GM12878 (cell line): ENCODE results near the gene TRIM71. TPM values are rescaled to one million over a fixed set of nuclear protein-coding genes. Genes with fewer than 3 reads are reported as not detected.
A peak's percentile ranks its signal among the peaks of the same experiment; 100 is the strongest.

Experiments used
- ATAC-seq: fragments of 200-7000 bp; cut with Tn5 transposase; 3 replicates; pipeline ENCODE4 v1.9.1; 2020; ENCODE audit warnings: mild to moderate bottlenecking, moderate library complexity
- BruUV-seq: library from RNA; stranded (reverse); fragments of 400-500 nt; replicated peaks from 2 replicates; lab custom pipeline; 2021; lab: Mats Ljungman, UMichigan
- CTCF ChIA-PET: fragments of 300-600 bp; sonication (Branson Sonifier 250); formaldehyde crosslinking; extraction: SDS; loops from one replicate; lab custom pipeline; 2021; ENCODE audit warnings: inconsistent platforms; lab: Yijun Ruan, JAX
- POLR2A ChIA-PET: fragments of 350-600 bp; formaldehyde crosslinking; extraction: SDS; loops from one replicate; lab custom pipeline; 2021; ENCODE audit warnings: inconsistent platforms; lab: Charles Lee
- RAD21 ChIA-PET: fragments of 300-600 bp; sonication (Branson Sonifier 250); formaldehyde crosslinking; loops from one replicate; lab custom pipeline; 2023; ENCODE audit warnings: antibody characterized with exemption; ENCODE audit not compliant: unreplicated experiment; lab: Charles Lee
- SMC1A ChIA-PET: fragments of 300-600 bp; sonication (Branson Sonifier 250); formaldehyde crosslinking; loops from one replicate; lab custom pipeline; 2023; ENCODE audit not compliant: unreplicated experiment, uncharacterized antibody; lab: Charles Lee
- DNase-seq: peaks from one replicate; pipeline ENCODE4 v3.0.0-alpha.2; 2011; ENCODE audit warnings: low read depth, low spot score
- FAIRE-seq: peaks from 3 replicates; lab custom pipeline; 2011; peaks lifted over from hg19 to GRCh38; lab: Jason Lieb, UNC
- H2AFZ ChIP-seq: 2 replicates; pipeline ENCODE4 v1.6.0; 2011; ENCODE audit warnings: low read depth, low read length, control low read depth; ENCODE audit not compliant: control insufficient read depth
- H3K27ac ChIP-seq: 2 replicates; pipeline ENCODE4 v1.5.1; 2011; ENCODE audit warnings: control low read depth; ENCODE audit not compliant: control insufficient read depth, insufficient read depth
- H3K27me3 ChIP-seq, 2 experiments: replicated peaks in 1 of 2; 2 replicates each; pipeline versions ENCODE4 v1.6.0 to v1.6.1; 2011; ENCODE audit warnings: low read length in 1 of 2; ENCODE audit not compliant: control insufficient read depth in 2 of 2, insufficient read depth in 2 of 2
- H3K36me3 ChIP-seq, 2 experiments: 2 replicates each; pipeline ENCODE4 v1.5.1; 2011; ENCODE audit warnings: low read length in 1 of 2; ENCODE audit not compliant: control insufficient read depth in 2 of 2, insufficient read depth in 2 of 2
- H3K4me1 ChIP-seq: 2 replicates; pipeline ENCODE4 v1.6.1; 2011; ENCODE audit warnings: mild to moderate bottlenecking, low read length, moderate library complexity, mixed read lengths; ENCODE audit not compliant: control insufficient read depth, insufficient read depth
- H3K4me2 ChIP-seq: 2 replicates; pipeline ENCODE4 v1.6.0; 2011; ENCODE audit warnings: control low read depth; ENCODE audit not compliant: control insufficient read depth, insufficient read depth
- H3K4me3 ChIP-seq: fragments of 200-600 bp; sonication (generic); 2 replicates; pipeline ENCODE4 v1.5.1; 2016
- H3K79me2 ChIP-seq: 2 replicates; pipeline ENCODE4 v1.6.0; 2011; ENCODE audit warnings: low read length; ENCODE audit not compliant: control insufficient read depth, insufficient read depth
- H3K9ac ChIP-seq: 2 replicates; pipeline ENCODE4 v1.8.0; 2011; ENCODE audit warnings: low read length, control low read depth, mixed read lengths; ENCODE audit not compliant: control insufficient read depth, insufficient read depth
- H3K9me3 ChIP-seq: replicated peaks from 3 replicates; pipeline ENCODE4 v1.5.1; 2011; ENCODE audit warnings: mild to moderate bottlenecking, low read length; ENCODE audit not compliant: control insufficient read depth, insufficient read depth
- H4K20me1 ChIP-seq: 2 replicates; pipeline ENCODE4 v1.6.0; 2011; ENCODE audit not compliant: control insufficient read depth, insufficient read depth
- WRNIP1 ChIP-seq: IDR thresholded peaks from 2 replicates; pipeline ENCODE4 v1.6.1; 2011; ENCODE audit warnings: low read depth, low read length, improper control_type of control experiment, borderline replicate concordance
- WGBS: methylation state at CpG from one replicate; pipeline ENCODE4 v1.1.6; 2016; ENCODE audit warnings: low lambda C conversion rate; ENCODE audit not compliant: insufficient replicate concordance, insufficient coverage; ENCODE audit errors: missing lambda C conversion rate; 5-methylcytosine and 5-hydroxymethylcytosine counted together
- in situ Hi-C: fragments of 300-500 bp; cut with MboI; formaldehyde crosslinking; loops from 9 replicates; pipeline ENCODE4 v1.14.3; 2018; ENCODE audit warnings: mixed read lengths
- intact Hi-C: fragments of 100-400 bp; cut with micrococcal nuclease; formaldehyde crosslinking; loops from one replicate; pipeline ENCODE4 v1.14.2; 2022; ENCODE audit not compliant: unreplicated experiment
- polyA plus RNA-seq, 11 experiments: library from polyadenylated mRNA; depleted of rRNA in 4 of 11; unstranded in 6 of 11; stranded (reverse) in 5 of 11; fragments of >200 nt; fragmentation: Nextera tagmentation in 4 of 11; fragmentation: Illumina TruSeq in 1 of 11; extraction: Ambion mirVana in 4 of 11; extraction: Trizol in 1 of 11; gene quantifications; 1 replicate in 1 of 11; 2 replicates in 10 of 11; pipeline versions ENCODE4 v1.2.1 to v1.2.3, GENCODE V29; 2011 to 2016; ENCODE audit warnings: inconsistent platforms in 2 of 11, missing spikeins in 2 of 11, low read depth in 1 of 11
- total RNA-seq, 4 experiments: library from RNA; depleted of rRNA in 3 of 4; stranded (reverse); fragments of >200 nt in 3 of 4; fragmentation: Illumina TruSeq in 1 of 4; extraction: Trizol in 1 of 4; gene quantifications; 2 replicates each; pipeline versions ENCODE4 v1.2.1 to v1.2.3, GENCODE V29; 2013 to 2021
- TF ChIP-seq, protein P1 (sequence below): fragments of 450-650 bp; IDR thresholded peaks from 2 replicates; pipeline ENCODE4 v1.6.1; 2017; ENCODE audit warnings: mild to moderate bottlenecking, moderate library complexity

TRIM71 gene
- total and polyA plus RNA-seq, 10 of the 15 experiments (the other 5 are each of a cell fraction or from before 2014, with no cell fraction given), result 0.02 to 1.8 (median 0.16) TPM

- no peak for FAIRE-seq
- CTCF ChIA-PET, result interaction anchor here (1.2 to 4.8 kb wide), 8 partner anchors 10 to 202 kb away, joined by 3 to 43 read pairs (median 8); no protein-coding TSS in a partner anchor
- SMC1A ChIA-PET, result interaction anchor here (0.6 to 6.9 kb wide), 9 partner anchors 11 to 434 kb away, joined by 3 to 44 read pairs (median 3); no protein-coding TSS in a partner anchor
Observed at GRCh38 chr3:32872487-32873382, 54.9 kb downstream of the TRIM71 start.

More at GRCh38 chr3:32872487-32873382, 54.9 kb downstream of the TRIM71 start:
- TF ChIP-seq WRNIP1, result no peak
- TF ChIP-seq, protein P1, sequence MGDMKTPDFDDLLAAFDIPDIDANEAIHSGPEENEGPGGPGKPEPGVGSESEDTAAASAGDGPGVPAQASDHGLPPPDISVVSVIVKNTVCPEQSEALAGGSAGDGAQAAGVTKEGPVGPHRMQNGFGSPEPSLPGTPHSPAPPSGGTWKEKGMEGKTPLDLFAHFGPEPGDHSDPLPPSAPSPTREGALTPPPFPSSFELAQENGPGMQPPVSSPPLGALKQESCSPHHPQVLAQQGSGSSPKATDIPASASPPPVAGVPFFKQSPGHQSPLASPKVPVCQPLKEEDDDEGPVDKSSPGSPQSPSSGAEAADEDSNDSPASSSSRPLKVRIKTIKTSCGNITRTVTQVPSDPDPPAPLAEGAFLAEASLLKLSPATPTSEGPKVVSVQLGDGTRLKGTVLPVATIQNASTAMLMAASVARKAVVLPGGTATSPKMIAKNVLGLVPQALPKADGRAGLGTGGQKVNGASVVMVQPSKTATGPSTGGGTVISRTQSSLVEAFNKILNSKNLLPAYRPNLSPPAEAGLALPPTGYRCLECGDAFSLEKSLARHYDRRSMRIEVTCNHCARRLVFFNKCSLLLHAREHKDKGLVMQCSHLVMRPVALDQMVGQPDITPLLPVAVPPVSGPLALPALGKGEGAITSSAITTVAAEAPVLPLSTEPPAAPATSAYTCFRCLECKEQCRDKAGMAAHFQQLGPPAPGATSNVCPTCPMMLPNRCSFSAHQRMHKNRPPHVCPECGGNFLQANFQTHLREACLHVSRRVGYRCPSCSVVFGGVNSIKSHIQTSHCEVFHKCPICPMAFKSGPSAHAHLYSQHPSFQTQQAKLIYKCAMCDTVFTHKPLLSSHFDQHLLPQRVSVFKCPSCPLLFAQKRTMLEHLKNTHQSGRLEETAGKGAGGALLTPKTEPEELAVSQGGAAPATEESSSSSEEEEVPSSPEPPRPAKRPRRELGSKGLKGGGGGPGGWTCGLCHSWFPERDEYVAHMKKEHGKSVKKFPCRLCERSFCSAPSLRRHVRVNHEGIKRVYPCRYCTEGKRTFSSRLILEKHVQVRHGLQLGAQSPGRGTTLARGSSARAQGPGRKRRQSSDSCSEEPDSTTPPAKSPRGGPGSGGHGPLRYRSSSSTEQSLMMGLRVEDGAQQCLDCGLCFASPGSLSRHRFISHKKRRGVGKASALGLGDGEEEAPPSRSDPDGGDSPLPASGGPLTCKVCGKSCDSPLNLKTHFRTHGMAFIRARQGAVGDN, result no peak
- TF ChIP-seq, all 136 proteins: peak for 0
- in situ Hi-C loops (no loop called here), intact Hi-C loops (loop anchor here (2.0 kb wide), 1 partner anchor 62 kb away; no protein-coding TSS in a partner anchor)
- H3K79me2 ChIP-seq, result no peaks in the 10 kb centered on the region
- no peaks in the 10 kb centered on the region for H4K20me1 ChIP-seq
- no peaks in the 10 kb centered on the region for H3K9me3 ChIP-seq
- H3K27ac ChIP-seq, result no peak overlapping the region
- RAD21 ChIA-PET, result interaction anchor here (0.8 to 3.7 kb wide), 5 partner anchors 16 to 76 kb away, joined by 3 to 25 read pairs (median 5); no protein-coding TSS in a partner anchor
- BruUV-seq, result no TSS peak
- H3K27me3 ChIP-seq, result no peaks in the 10 kb centered on the region
- H2AFZ ChIP-seq, result no peak overlapping the region
- no peak overlapping the region for H3K4me2 ChIP-seq
- H3K4me3 ChIP-seq, result no peak overlapping the region
- DNase-seq (no peak), ATAC-seq (peak; percentile 13; the same call in 1 of the 3 replicates)
- H3K9ac ChIP-seq, result no peak overlapping the region
- H3K36me3 ChIP-seq, result no peaks in the 10 kb centered on the region
- H3K4me1 ChIP-seq, result peaks cover 6% of the 10 kb centered on the region; the same call in 1 of the 2 replicates
- POLR2A ChIA-PET, result interaction anchor here (0.9 to 2.2 kb wide), 2 partner anchors 9 to 10 kb away, joined by 5 to 13 read pairs; no protein-coding TSS in a partner anchor
- WGBS, result 43% methylated on average over 5 of the region's 6 CpGs
